KMS-11 (cell line): ENCODE data around the gene HOXD8.

Source experiments
- H2AFZ ChIP-seq: fragments of 200-600 bp; sonication (generic); 2 replicates; pipeline ENCODE4 v1.6.1; 2016; ENCODE audit warnings: antibody characterized with exemption, mixed run types, low read depth
- H3K27ac ChIP-seq: fragments of 200-600 bp; sonication (generic); 2 replicates; pipeline ENCODE4 v1.6.1; 2016; ENCODE audit warnings: mild to moderate bottlenecking, mixed run types
- H3K27me3 ChIP-seq: fragments of 200-600 bp; sonication (generic); 2 replicates; pipeline ENCODE4 v1.6.1; 2017; ENCODE audit warnings: mild to moderate bottlenecking, low read depth, mixed run types, moderate library complexity; ENCODE audit not compliant: insufficient read depth
- H3K36me3 ChIP-seq: fragments of 200-600 bp; sonication (generic); 2 replicates; pipeline ENCODE4 v1.6.1; 2017; ENCODE audit warnings: mild to moderate bottlenecking, mixed run types; ENCODE audit not compliant: insufficient read depth
- H3K4me1 ChIP-seq: fragments of 200-600 bp; sonication (generic); 2 replicates; pipeline ENCODE4 v1.6.1; 2016; ENCODE audit warnings: mild to moderate bottlenecking, low read depth, mixed run types; ENCODE audit not compliant: poor library complexity, severe bottlenecking
- H3K4me2 ChIP-seq: fragments of 200-600 bp; sonication (generic); 2 replicates; pipeline ENCODE4 v1.7.0; 2016; ENCODE audit warnings: mild to moderate bottlenecking, mixed run types
- H3K4me3 ChIP-seq: fragments of 200-600 bp; sonication (generic); IDR thresholded peaks from 2 replicates; pipeline ENCODE4 v1.6.1; 2017; ENCODE audit warnings: low read depth, low read length, mixed read lengths; ENCODE audit not compliant: insufficient read depth
- H3K79me2 ChIP-seq: fragments of 200-600 bp; sonication (generic); 2 replicates; pipeline ENCODE4 v1.6.1; 2016; ENCODE audit warnings: low read depth, mixed run types; ENCODE audit not compliant: insufficient read depth
- H3K9ac ChIP-seq: fragments of 200-600 bp; sonication (generic); 2 replicates; pipeline ENCODE4 v1.6.1; 2016; ENCODE audit warnings: mild to moderate bottlenecking, mixed run types
- H4K20me1 ChIP-seq: fragments of 200-600 bp; sonication (generic); 2 replicates; pipeline ENCODE4 v1.6.1; 2016; ENCODE audit warnings: mild to moderate bottlenecking, mixed run types; ENCODE audit not compliant: insufficient read depth
- TF ChIP-seq, protein P1 (sequence below): fragments of 200-600 bp; sonication (generic); conservative IDR thresholded peaks from 2 replicates; pipeline ENCODE4 v1.6.1; 2017; ENCODE audit warnings: low read depth, mild to moderate bottlenecking, antibody characterized with exemption, low read length, moderate library complexity, mixed read lengths

Gene HOXD8

GRCh38 chr2:176150584-176151441 is 21.3 kb downstream of the HOXD8 start:
- H3K4me3 ChIP-seq = no peak overlapping the region
- no peak overlapping the region for H3K4me2 ChIP-seq
- no peaks in the 10 kb centered on the region for H4K20me1 ChIP-seq
- no peaks in the 10 kb centered on the region for H3K79me2 ChIP-seq
- no peaks in the 10 kb centered on the region for H3K27me3 ChIP-seq
- H3K27ac ChIP-seq = no peak overlapping the region
- no peaks in the 10 kb centered on the region for H3K36me3 ChIP-seq
- TF ChIP-seq, protein P1, sequence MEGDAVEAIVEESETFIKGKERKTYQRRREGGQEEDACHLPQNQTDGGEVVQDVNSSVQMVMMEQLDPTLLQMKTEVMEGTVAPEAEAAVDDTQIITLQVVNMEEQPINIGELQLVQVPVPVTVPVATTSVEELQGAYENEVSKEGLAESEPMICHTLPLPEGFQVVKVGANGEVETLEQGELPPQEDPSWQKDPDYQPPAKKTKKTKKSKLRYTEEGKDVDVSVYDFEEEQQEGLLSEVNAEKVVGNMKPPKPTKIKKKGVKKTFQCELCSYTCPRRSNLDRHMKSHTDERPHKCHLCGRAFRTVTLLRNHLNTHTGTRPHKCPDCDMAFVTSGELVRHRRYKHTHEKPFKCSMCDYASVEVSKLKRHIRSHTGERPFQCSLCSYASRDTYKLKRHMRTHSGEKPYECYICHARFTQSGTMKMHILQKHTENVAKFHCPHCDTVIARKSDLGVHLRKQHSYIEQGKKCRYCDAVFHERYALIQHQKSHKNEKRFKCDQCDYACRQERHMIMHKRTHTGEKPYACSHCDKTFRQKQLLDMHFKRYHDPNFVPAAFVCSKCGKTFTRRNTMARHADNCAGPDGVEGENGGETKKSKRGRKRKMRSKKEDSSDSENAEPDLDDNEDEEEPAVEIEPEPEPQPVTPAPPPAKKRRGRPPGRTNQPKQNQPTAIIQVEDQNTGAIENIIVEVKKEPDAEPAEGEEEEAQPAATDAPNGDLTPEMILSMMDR = no peak
- no peak overlapping the region for H2AFZ ChIP-seq
- no peaks in the 10 kb centered on the region for H3K4me1 ChIP-seq
- H3K9ac ChIP-seq = no peak overlapping the region

DNA sequence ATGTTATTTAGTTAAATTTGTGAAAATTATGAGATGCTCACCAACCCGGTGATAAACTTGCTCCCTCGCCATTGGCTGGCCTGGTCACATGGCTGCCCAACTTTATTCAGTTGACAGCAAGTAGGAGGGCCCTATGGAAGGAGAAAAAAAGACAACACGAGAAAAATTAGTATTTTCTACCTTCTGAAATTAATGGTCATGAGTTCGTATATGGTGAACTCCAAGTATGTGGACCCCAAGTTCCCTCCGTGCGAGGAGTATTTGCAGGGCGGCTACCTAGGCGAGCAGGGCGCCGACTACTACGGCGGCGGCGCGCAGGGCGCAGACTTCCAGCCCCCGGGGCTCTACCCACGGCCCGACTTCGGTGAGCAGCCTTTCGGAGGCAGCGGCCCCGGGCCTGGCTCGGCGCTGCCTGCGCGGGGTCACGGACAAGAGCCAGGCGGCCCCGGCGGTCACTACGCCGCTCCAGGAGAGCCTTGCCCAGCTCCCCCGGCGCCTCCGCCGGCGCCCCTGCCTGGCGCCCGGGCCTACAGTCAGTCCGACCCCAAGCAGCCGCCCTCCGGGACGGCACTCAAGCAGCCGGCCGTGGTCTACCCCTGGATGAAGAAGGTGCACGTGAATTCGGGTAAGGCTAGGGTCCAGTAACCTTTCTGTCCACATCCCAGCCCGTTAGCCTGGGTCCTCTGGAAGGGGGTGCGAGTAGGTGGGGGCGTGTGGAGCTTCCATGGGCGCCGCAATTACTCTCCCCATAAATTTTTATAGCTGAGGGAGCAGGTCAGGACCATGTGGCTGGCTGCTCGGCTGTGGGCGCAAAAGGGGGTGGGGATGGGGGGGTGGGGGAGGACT is 22.2 kb downstream of the HOXD8 start, which contains the start of gene HOXD4:
TSS of gene HOXD4 (plus strand) at position 109 of the 846 bp plus-strand sequence. CDS start at position 193, 84 bp downstream.
- Histone ChIP-seq H3K4me1 (no peaks in the 10 kb centered on the region), H3K79me2 (no peaks in the 10 kb centered on the region), H3K27me3 (no peaks in the 10 kb centered on the region), H3K36me3 (no peaks in the 10 kb centered on the region), H3K27ac (no peak within 1 kb of the TSS), H3K9ac (no peak within 1 kb of the TSS), H4K20me1 (no peaks in the 10 kb centered on the region), H3K4me2 (no peak within 1 kb of the TSS), H2AFZ (no peak within 1 kb of the TSS), H3K4me3 (no peak within 1 kb of the TSS)
- TF ChIP-seq, protein P1 = no peak

DNA sequence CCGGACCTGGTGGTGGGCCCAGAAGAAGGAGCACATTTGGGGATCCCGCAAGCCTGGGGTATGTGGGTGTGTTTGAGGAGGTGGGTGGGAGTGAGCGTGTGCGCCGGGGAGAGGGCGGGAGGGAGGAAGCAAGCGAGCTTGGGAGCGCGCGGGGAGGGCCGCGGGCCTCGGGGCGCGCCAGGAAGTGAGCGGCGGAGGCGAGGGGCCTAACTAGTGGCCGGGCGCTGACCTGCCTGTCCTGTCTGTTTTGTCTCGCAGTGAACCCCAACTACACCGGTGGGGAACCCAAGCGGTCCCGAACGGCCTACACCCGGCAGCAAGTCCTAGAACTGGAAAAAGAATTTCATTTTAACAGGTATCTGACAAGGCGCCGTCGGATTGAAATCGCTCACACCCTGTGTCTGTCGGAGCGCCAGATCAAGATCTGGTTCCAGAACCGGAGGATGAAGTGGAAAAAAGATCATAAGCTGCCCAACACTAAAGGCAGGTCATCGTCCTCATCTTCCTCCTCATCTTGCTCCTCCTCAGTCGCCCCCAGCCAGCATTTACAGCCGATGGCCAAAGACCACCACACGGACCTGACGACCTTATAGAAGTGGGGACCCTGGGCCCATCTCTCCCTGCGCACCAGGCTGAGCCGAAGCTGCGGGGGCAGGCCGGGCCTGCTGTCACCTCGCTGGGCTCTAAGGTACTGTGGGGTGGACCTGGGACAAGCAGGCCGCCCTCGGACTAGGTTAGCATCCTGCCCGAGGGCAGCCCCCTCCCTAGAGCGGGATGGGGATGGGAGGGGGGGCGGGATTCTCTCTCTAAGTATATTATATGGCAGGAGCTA is 23.1 kb downstream of the HOXD8 start:
- Histone ChIP-seq H3K9ac (no peak overlapping the region), H3K4me1 (no peaks in the 10 kb centered on the region), H3K36me3 (no peaks in the 10 kb centered on the region), H3K4me3 (no peak overlapping the region), H3K27ac (no peak overlapping the region), H4K20me1 (no peaks in the 10 kb centered on the region), H3K4me2 (no peak overlapping the region), H3K27me3 (no peaks in the 10 kb centered on the region), H2AFZ (no peak overlapping the region), H3K79me2 (no peaks in the 10 kb centered on the region)
- TF ChIP-seq, protein P1 = no peak

- Histone ChIP-seq H3K4me2 (no peak overlapping the region), H3K79me2 (no peaks in the 10 kb centered on the region), H3K27me3 (no peaks in the 10 kb centered on the region), H3K9ac (no peak overlapping the region), H3K4me1 (no peaks in the 10 kb centered on the region), H3K27ac (no peak overlapping the region), H3K36me3 (no peaks in the 10 kb centered on the region), H3K4me3 (no peak overlapping the region), H4K20me1 (no peaks in the 10 kb centered on the region), H2AFZ (no peak overlapping the region)
- TF ChIP-seq, protein P1 = no peak
Measured at GRCh38 chr2:176154576-176155252, 25.2 kb downstream of the HOXD8 start.
